Kidney epithelial cell (primary cell): Measurements from ENCODE around the gene INHBA. TPM values are rescaled to one million over a fixed set of nuclear protein-coding genes. Genes with fewer than 3 reads are reported as not detected.

ENCODE experiments used
- DNase-seq: peaks from one replicate; pipeline ENCODE4 v3.0.0-alpha.2; 2010; ENCODE audit warnings: low read depth
- H3K27me3 ChIP-seq: 2 replicates; pipeline ENCODE4 v1.6.0; 2011; ENCODE audit warnings: low read length; ENCODE audit not compliant: control insufficient read depth, insufficient read depth
- H3K36me3 ChIP-seq: 2 replicates; pipeline ENCODE4 v1.5.1; 2011; ENCODE audit warnings: low read length; ENCODE audit not compliant: control insufficient read depth, insufficient read depth
- H3K4me3 ChIP-seq: 2 replicates; pipeline ENCODE4 v1.5.1; 2011; ENCODE audit warnings: low read depth, mild to moderate bottlenecking, control low read depth, low read length
- total RNA-seq: library from RNA; depleted of rRNA; stranded (reverse); fragments of >200 nt; gene quantifications from 2 replicates; pipeline ENCODE4 v1.2.3, GENCODE V29; 2015
- TF ChIP-seq, protein P1 (sequence below): IDR thresholded peaks from 2 replicates; pipeline ENCODE4 v1.5.1; 2011; ENCODE audit warnings: mild to moderate bottlenecking, moderate library complexity, low read length, control low read depth, inconsistent platforms; ENCODE audit not compliant: insufficient read depth, poor library complexity, severe bottlenecking

INHBA gene
- total RNA-seq, 1 donor from 2014 or later, result 77.1 TPM

DNA sequence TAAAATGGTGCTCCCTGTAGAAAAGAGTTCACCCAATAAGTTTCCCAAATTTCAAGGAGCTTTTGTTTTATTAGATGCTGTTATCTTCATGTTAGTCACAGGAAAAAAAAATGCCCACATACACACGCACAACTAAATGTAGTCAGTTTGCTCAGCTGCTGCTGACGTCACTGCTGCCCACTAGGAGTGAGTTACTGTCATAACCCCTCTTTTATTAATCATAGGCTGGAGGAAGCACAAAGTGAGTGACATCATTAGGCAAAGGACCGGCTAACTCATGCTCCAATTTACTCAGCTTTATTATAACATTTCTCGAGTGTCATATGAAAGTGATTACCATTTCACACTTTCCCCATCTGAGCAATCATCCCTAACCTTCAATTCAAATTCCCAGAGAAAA, 6.7 kb upstream of the INHBA start:
- TF ChIP-seq, protein P1, sequence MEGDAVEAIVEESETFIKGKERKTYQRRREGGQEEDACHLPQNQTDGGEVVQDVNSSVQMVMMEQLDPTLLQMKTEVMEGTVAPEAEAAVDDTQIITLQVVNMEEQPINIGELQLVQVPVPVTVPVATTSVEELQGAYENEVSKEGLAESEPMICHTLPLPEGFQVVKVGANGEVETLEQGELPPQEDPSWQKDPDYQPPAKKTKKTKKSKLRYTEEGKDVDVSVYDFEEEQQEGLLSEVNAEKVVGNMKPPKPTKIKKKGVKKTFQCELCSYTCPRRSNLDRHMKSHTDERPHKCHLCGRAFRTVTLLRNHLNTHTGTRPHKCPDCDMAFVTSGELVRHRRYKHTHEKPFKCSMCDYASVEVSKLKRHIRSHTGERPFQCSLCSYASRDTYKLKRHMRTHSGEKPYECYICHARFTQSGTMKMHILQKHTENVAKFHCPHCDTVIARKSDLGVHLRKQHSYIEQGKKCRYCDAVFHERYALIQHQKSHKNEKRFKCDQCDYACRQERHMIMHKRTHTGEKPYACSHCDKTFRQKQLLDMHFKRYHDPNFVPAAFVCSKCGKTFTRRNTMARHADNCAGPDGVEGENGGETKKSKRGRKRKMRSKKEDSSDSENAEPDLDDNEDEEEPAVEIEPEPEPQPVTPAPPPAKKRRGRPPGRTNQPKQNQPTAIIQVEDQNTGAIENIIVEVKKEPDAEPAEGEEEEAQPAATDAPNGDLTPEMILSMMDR, result no peak
- no peak for DNase-seq
- H3K4me3 ChIP-seq, result no peak overlapping the region
- H3K27me3 ChIP-seq, result no peaks in the 10 kb centered on the region
- no peaks in the 10 kb centered on the region for H3K36me3 ChIP-seq

DNA sequence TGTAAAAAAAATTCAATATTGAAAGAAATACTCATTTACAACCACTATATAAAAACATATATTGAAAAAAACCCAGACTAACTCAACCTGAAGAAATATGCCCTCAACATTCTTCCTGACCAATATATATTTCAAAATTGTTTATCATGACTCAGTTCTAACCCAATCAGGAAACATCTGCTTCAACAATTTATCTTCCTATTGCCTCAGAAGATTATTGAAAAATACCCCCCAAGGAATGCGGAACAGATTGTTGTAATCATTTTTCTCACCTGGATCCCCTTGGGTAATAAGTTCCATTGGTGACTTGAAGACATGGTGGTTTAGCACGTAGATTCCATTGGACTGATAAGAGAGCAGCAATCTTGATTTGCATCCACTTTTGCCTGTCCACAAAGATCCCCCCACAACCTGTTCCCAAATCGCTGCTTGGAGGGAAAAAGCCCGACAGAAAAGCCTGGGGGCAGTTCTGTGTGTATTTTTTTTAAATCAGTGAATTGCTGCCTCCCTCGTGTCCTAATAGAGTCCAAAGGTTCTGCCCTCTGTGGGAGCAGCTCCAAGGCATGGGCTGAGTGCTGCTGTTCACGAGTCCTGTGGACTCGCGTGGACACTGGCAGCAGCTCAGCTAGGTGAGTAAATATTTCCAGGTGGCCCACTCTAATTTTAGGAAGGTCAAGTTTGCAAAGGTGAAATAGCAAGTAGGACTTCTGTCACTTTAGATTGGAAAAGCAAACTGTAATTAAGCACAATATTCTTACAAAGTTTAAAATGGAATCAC, 5.9 kb upstream of the INHBA start:
- H3K4me3 ChIP-seq, result no peak overlapping the region
- TF ChIP-seq, protein P1, result no peak
- no peaks in the 10 kb centered on the region for H3K27me3 ChIP-seq
- H3K36me3 ChIP-seq, result no peaks in the 10 kb centered on the region
- no peak for DNase-seq

DNA sequence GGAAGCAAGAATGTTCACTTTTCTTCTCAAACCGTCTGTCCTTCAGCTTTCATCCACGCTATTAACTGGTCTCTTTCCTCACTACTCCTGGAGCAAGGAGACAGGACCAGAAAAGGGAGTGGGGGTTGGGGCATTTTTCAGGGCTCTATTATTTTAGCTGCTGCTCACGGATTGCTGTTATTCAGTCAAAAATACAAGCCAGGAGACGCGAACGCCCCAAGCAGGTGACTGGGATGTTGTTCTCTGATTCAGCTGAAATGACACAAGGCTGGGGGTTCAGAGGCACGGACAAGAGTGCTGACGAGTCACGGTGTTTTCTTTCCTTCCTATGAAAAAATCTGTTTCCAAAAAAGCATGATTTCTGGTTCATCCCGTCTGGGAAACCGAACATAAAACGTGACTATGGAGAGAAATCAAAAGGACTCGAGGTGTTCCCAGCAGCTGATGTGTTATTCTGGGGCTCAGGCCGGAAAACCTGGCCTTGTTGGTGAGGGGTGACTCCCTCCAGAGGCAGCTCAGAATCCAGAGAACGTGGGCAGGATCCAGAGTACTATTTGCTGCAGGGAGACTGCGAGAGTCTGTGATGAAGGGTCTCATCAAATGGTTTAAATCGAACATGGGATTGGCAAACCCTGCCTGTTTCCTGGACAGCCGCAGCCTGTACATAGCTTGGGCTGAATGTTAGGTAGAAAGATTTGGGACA, 3.5 kb upstream of the INHBA start:
- DNase-seq, result no peak
- Histone ChIP-seq H3K4me3 (no peak overlapping the region), H3K27me3 (no peaks in the 10 kb centered on the region), H3K36me3 (no peaks in the 10 kb centered on the region)
- TF ChIP-seq, protein P1, result no peak

DNA sequence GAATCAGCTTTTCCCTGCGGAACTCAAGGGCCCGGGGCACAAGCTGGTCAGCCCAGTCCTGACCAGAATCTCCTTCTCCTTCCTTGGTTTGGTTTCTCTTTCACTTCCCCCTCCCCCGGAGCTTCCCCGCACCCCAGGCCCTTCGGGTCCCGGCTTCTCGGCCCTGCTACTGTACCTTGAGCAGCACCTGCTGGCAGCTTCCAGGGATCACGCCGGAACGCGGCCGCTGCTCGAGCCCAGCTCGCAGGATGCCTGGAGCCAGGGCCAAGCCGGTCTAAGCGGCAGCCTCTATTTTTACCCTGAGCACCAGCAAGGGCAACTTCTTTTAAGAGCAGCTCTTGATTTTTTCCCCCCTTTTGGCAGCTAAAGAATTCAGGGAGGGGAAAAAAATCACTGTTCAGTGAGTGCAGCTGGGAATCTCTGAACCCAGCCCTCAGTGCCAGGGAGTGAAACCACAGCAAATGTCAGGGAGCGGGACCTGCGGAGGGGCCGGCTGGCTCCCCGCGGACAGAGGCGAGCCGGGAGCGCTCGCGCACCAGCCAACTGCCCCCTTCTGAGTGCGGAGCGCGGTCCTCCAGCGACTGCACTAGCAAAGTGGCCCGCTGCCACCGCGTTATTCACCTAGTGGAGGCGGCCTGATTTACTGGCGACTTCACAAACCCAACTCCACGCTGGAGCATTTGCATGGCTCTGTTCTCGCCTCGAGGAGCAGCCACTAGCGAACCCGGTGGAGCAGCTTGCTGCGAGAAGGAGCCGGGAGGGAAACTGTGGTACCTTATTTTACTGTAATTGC, 2.4 kb upstream of the INHBA start:
- Histone ChIP-seq H3K36me3 (no peaks in the 10 kb centered on the region), H3K27me3 (no peaks in the 10 kb centered on the region), H3K4me3 (peak overlapping the region; percentile 42)
- peak; percentile 66 for DNase-seq
- TF ChIP-seq, protein P1, result peak; percentile 92

DNA sequence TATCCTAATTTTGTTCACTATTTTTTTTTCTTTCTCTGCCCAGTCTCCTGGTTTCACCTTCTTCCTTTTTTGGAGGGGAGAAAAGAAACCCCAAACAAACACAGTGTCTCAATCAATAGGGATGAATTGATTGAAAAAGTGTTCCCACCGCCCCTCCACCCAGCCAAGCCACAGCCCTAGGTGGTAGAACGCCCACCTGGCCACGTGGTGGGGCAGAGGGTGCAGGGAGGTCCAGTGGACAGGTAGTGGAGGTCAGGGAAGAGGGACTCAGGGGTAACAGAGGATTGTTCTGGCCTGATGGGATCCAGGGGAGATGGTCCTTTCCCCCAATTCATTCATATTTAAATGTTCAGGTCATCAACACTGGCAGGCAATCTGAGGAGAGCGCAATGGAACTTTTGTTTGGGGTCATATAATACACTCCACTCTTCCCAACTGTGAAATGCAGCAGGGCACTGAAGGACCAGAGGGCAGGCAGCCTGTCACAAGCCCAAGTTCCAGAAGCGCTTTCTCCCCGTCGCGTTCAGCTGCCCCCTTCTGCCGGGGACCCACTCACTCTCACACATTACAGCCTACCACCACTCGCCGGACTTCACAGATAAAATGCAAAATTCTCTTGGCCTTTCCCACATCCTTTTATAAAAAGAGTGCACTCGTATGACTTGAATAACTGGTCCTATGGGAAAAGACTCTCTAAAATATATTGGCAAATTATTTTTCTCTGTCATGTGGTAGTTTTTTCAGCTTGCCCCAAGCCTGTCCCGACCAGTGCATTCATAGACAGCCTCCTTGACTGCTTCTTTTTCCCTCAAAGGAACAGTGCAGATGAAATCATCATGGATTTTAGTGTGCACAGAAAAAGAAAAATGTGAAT, 1.6 kb downstream of the INHBA start:
- H3K4me3 ChIP-seq, result peak overlapping the region; percentile 55
- TF ChIP-seq, protein P1, result no peak
- H3K27me3 ChIP-seq, result no peaks in the 10 kb centered on the region
- DNase-seq, result no peak
- H3K36me3 ChIP-seq, result no peaks in the 10 kb centered on the region
